Esophagus muscularis mucosa (tissue), 4 donors: ENCODE data around the gene RPS21.

Source experiments
- EP300 ChIP-seq: sonication (generic); formaldehyde crosslinking; IDR thresholded peaks from one replicate; pipeline ENCODE4 v1.6.1; 2017; ENCODE audit warnings: antibody characterized with exemption
- POLR2A ChIP-seq: fragments of 450-650 bp; IDR thresholded peaks from one replicate; pipeline ENCODE4 v1.6.1; 2017; ENCODE audit warnings: antibody characterized with exemption, moderate library complexity, mild to moderate bottlenecking, low read depth
- POLR2AphosphoS5 ChIP-seq, 2 donors: sonication (generic); formaldehyde crosslinking; IDR thresholded peaks; one replicate each; pipeline ENCODE4 v1.6.1; 2017; ENCODE audit warnings: antibody characterized with exemption in 2 of 2
- TF ChIP-seq, protein P1 (sequence below), 3 experiments: fragments of 200-600 bp in 2 of 3; fragments of 450-650 bp in 1 of 3; sonication (generic) in 2 of 3; IDR thresholded peaks; one replicate each; pipeline ENCODE4 v1.5.1; 2017 to 2019; ENCODE audit warnings: antibody characterized with exemption in 3 of 3, mild to moderate bottlenecking in 2 of 3, moderate library complexity in 1 of 3

DNA sequence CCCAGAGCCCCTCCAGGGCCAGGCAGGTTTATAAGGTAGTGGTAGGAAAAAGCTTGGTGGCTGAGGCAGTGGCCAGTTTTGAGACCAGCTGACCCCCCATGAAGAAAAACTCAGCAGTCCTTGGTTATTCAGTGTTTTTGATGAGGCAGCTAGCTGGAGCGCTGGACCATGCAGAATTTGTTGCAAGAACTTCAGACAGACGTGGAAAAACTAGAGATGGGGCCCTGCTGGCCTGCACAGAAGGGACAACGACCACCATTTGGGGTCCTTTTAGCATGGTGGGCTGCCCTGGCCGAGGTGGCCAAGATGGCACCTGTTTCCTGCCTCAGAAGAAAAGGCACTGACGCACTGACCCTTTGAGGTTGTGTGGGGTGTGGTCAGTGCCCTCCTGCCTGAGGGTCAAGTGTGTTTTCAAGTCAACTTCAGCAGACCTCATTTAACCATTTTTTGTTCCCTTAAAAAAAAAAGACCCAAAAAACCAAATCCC lies 2.7 kb downstream of the RPS21 start:
- TF ChIP-seq, protein P1, sequence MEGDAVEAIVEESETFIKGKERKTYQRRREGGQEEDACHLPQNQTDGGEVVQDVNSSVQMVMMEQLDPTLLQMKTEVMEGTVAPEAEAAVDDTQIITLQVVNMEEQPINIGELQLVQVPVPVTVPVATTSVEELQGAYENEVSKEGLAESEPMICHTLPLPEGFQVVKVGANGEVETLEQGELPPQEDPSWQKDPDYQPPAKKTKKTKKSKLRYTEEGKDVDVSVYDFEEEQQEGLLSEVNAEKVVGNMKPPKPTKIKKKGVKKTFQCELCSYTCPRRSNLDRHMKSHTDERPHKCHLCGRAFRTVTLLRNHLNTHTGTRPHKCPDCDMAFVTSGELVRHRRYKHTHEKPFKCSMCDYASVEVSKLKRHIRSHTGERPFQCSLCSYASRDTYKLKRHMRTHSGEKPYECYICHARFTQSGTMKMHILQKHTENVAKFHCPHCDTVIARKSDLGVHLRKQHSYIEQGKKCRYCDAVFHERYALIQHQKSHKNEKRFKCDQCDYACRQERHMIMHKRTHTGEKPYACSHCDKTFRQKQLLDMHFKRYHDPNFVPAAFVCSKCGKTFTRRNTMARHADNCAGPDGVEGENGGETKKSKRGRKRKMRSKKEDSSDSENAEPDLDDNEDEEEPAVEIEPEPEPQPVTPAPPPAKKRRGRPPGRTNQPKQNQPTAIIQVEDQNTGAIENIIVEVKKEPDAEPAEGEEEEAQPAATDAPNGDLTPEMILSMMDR (IDR thresholded peaks at IDR 0.05) = no peak
- TF ChIP-seq POLR2A = no peak
- no peak for TF ChIP-seq POLR2AphosphoS5 (IDR thresholded peaks at IDR 0.05)
- TF ChIP-seq EP300 = no peak
